ENCODE results near the gene FAM168A.

DNA sequence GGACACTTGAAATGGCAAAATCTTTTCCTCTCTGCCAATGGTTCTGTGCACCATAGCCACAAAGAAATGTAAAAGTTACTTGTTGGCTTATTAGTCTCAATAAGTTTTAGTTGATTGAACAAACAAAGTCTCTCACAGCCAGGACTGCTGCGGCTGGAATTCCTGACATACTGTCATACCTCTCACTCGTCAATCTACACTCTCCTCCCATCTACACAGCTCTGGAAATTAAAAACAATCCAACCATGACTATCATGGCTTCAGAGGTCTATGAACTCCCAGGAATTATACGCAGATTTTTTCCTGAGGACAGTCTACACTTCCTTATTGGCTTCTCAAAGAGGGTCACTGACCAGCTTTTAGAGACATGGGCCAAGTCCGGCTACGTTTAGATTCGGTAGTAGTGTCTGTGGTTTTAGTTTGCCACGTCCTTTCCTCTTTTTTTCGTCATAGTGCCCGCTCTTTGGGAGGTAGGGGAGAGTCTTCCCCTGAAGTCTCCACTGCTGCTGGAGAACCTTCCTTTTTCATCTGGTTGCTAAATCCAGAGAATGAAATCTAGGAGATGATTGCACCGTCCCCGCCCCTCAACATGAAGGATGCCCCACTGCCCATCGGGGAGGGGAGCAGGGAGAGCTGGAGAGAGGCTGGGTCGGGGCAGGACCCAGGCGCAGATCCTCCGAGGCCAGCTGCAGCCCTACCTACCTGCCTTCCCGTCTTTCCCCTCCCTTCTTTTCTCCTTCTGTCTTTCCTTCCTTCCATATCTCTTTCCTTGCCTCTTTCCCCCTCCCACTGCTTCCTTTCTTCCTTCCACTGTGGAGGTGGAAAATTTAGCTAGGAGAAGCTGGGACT, 47.4 kb upstream of the FAM168A start:
- TF ChIP-seq CTCF (conservative IDR thresholded peaks at IDR 0.05 in 1 of 2, IDR thresholded peaks at IDR 0.05 in 1 of 2; ENCODE audit: extremely low read depth in 1 of 2, insufficient read depth in 1 of 2, low read depth in 1 of 2, low read length in 2 of 2) (no peak), EZH2 (IDR thresholded peaks at IDR 0.05; ENCODE audit: borderline replicate concordance, low read length) (no peak)

Data from mammary epithelial cell (primary cell).